ENCODE results near the gene NPC1. TPM values are rescaled to one million over a fixed set of nuclear protein-coding genes. Genes with fewer than 3 reads are reported as not detected.
A peak's percentile ranks its signal among the peaks of the same experiment; 100 is the strongest.

Gene NPC1
- total and polyA plus RNA-seq, 2 of the 8 experiments (the other 6 are each of a cell fraction or from before 2014, with no cell fraction given) = 34.1 to 39.5 TPM

GRCh38 chr18:23503963-23504344 is 82.4 kb downstream of the NPC1 start (continued):
- TF ChIP-seq RNF2 (IDR thresholded peaks at IDR 0.05; ENCODE audit: borderline replicate concordance, low read depth, low read length, missing control alignments, poor library complexity, severe bottlenecking) = no peak
- no peak for TF ChIP-seq MAX (IDR thresholded peaks at IDR 0.05)
- TF ChIP-seq SP1 (IDR thresholded peaks at IDR 0.05; ENCODE audit: low read depth, low read length) = no peak
- peak; percentile 11; the same call in 1 of the 2 replicates for TF ChIP-seq BACH1 (IDR thresholded peaks at IDR 0.05; ENCODE audit: low read length)
- no peak for TF ChIP-seq USF2 (IDR thresholded peaks at IDR 0.05; ENCODE audit: low read length)
- peak; percentile 63 for TF ChIP-seq EZH2 (IDR thresholded peaks at IDR 0.05; ENCODE audit: low read depth, low read length, severe bottlenecking)
- no peak for TF ChIP-seq ZNF274 (IDR thresholded peaks at IDR 0.05; ENCODE audit: borderline replicate concordance, extremely low read depth, low read length)
- TF ChIP-seq RFX5 (IDR thresholded peaks at IDR 0.05; ENCODE audit: borderline replicate concordance, low read depth, low read length) = no peak
- no peak for TF ChIP-seq PHF8 (conservative IDR thresholded peaks at IDR 0.05; ENCODE audit: low read depth, low read length)

All from H1 (cell line).